DOHH2 (cell line): Measurements from ENCODE around the gene CDH2.

Experiments
- H3F3A ChIP-seq: fragments of 200-600 bp; sonication (generic), shearing (Covaris generic); 2 replicates; pipeline ENCODE4 v1.6.0; 2016; ENCODE audit warnings: antibody characterized with exemption, mild to moderate bottlenecking; ENCODE audit not compliant: control insufficient read depth, insufficient read depth
- H3K27ac ChIP-seq: fragments of 200-600 bp; sonication (generic); 2 replicates; pipeline ENCODE4 v1.5.1; 2014; ENCODE audit warnings: low read depth, mild to moderate bottlenecking, low read length, moderate library complexity
- H3K27me3 ChIP-seq: fragments of 200-600 bp; sonication (generic); 2 replicates; pipeline ENCODE4 v1.6.1; 2014; ENCODE audit warnings: mild to moderate bottlenecking, low read length, mixed read lengths; ENCODE audit not compliant: control insufficient read depth
- H3K36me3 ChIP-seq: fragments of 200-600 bp; sonication (generic); 2 replicates; pipeline ENCODE4 v1.6.1; 2014; ENCODE audit warnings: mild to moderate bottlenecking, low read length, moderate library complexity, mixed read lengths; ENCODE audit not compliant: control insufficient read depth
- H3K4me1 ChIP-seq: fragments of 200-600 bp; sonication (generic); 2 replicates; pipeline ENCODE4 v1.6.1; 2014; ENCODE audit warnings: mild to moderate bottlenecking, low read length, mixed read lengths; ENCODE audit not compliant: control insufficient read depth
- H3K4me2 ChIP-seq: fragments of 200-600 bp; sonication (generic); 2 replicates; pipeline ENCODE4 v1.6.0; 2014; ENCODE audit warnings: mild to moderate bottlenecking, low read length, moderate library complexity
- H3K4me3 ChIP-seq: fragments of 200-600 bp; sonication (generic); 2 replicates; pipeline ENCODE4 v1.5.1; 2014; ENCODE audit warnings: mild to moderate bottlenecking, low read length, mixed read lengths
- H3K79me2 ChIP-seq: fragments of 200-600 bp; sonication (generic); 2 replicates; pipeline ENCODE4 v1.6.1; 2014; ENCODE audit warnings: mild to moderate bottlenecking, low read length, mixed read lengths; ENCODE audit not compliant: control insufficient read depth
- H3K9me2 ChIP-seq: fragments of 200-600 bp; sonication (generic); replicated peaks from 2 replicates; pipeline ENCODE4 v1.6.1; 2014; ENCODE audit warnings: mild to moderate bottlenecking, low read length, mixed read lengths; ENCODE audit not compliant: control insufficient read depth
- H3K9me3 ChIP-seq: fragments of 200-600 bp; sonication (generic); 2 replicates; pipeline ENCODE4 v1.6.1; 2014; ENCODE audit warnings: antibody characterized with exemption, low read length, mixed read lengths; ENCODE audit not compliant: control insufficient read depth, insufficient read depth
- H4K20me1 ChIP-seq: fragments of 200-600 bp; sonication (generic); 2 replicates; pipeline ENCODE4 v1.6.0; 2014; ENCODE audit warnings: low read depth, mild to moderate bottlenecking, antibody characterized with exemption, low read length, moderate library complexity; ENCODE audit not compliant: control insufficient read depth, insufficient read depth
- CTCF ChIP-seq: fragments of 200-600 bp; sonication (generic); IDR thresholded peaks from one replicate; pipeline ENCODE4 v1.5.1; 2014; ENCODE audit warnings: antibody characterized with exemption, mild to moderate bottlenecking, low read depth, low read length; ENCODE audit not compliant: poor library complexity, severe bottlenecking
- EZH2phosphoT487 ChIP-seq: fragments of 200-600 bp; sonication (generic); IDR thresholded peaks from 2 replicates; pipeline ENCODE4 v1.6.1; 2017; ENCODE audit warnings: borderline replicate concordance, mild to moderate bottlenecking, antibody characterized with exemption, low read length, moderate library complexity, mixed read lengths

CDH2 gene

GRCh38 chr18:28183418-28184078 is 6.6 kb upstream of the CDH2 start:
- no peaks in the 10 kb centered on the region for H3K9me2 ChIP-seq
- H3K4me1 ChIP-seq, result no peaks in the 10 kb centered on the region
- no peaks in the 10 kb centered on the region for H3K9me3 ChIP-seq
- H3K36me3 ChIP-seq, result no peaks in the 10 kb centered on the region
- TF ChIP-seq EZH2phosphoT487 (no peak), CTCF (no peak)
- no peaks in the 10 kb centered on the region for H4K20me1 ChIP-seq
- H3K27ac ChIP-seq, result no peak overlapping the region
- no peaks in the 10 kb centered on the region for H3K79me2 ChIP-seq
- H3K4me3 ChIP-seq, result no peak overlapping the region
- H3K4me2 ChIP-seq, result no peak overlapping the region
- no peaks in the 10 kb centered on the region for H3K27me3 ChIP-seq
- H3F3A ChIP-seq, result no peaks in the 10 kb centered on the region

- Histone ChIP-seq H4K20me1 (no peaks in the 10 kb centered on the region), H3K4me2 (no peak overlapping the region), H3K4me3 (no peak overlapping the region), H3K4me1 (no peaks in the 10 kb centered on the region), H3K79me2 (no peaks in the 10 kb centered on the region), H3K27ac (no peak overlapping the region), H3F3A (no peaks in the 10 kb centered on the region), H3K9me2 (no peaks in the 10 kb centered on the region), H3K36me3 (no peaks in the 10 kb centered on the region), H3K9me3 (no peaks in the 10 kb centered on the region), H3K27me3 (no peaks in the 10 kb centered on the region)
- no peak for TF ChIP-seq CTCF
- no peak for TF ChIP-seq EZH2phosphoT487
These were observed 4.7 kb upstream of the CDH2 start for GRCh38 chr18:28181616-28182015.

- TF ChIP-seq CTCF, result no peak
- peaks cover 15% of the 10 kb centered on the region; the same call in 1 of the 2 replicates for H3K9me3 ChIP-seq
- H3K4me3 ChIP-seq, result no peak overlapping the region
- H3K79me2 ChIP-seq, result no peaks in the 10 kb centered on the region
- no peaks in the 10 kb centered on the region for H3K9me2 ChIP-seq
- H3K4me1 ChIP-seq, result no peaks in the 10 kb centered on the region
- no peak overlapping the region for H3K4me2 ChIP-seq
- no peaks in the 10 kb centered on the region for H3F3A ChIP-seq
- H4K20me1 ChIP-seq, result no peaks in the 10 kb centered on the region
- no peak overlapping the region for H3K27ac ChIP-seq
- H3K36me3 ChIP-seq, result no peaks in the 10 kb centered on the region
- no peaks in the 10 kb centered on the region for H3K27me3 ChIP-seq
These were observed 1.8 kb upstream of the CDH2 start for GRCh38 chr18:28178720-28179119.
